ENCODE results near the gene ITGB7. TPM values are rescaled to one million over a fixed set of nuclear protein-coding genes. Genes with fewer than 3 reads are reported as not detected.

Gene ITGB7
- total RNA-seq, 1 donor from 2014 or later: 1.3 TPM

DNA sequence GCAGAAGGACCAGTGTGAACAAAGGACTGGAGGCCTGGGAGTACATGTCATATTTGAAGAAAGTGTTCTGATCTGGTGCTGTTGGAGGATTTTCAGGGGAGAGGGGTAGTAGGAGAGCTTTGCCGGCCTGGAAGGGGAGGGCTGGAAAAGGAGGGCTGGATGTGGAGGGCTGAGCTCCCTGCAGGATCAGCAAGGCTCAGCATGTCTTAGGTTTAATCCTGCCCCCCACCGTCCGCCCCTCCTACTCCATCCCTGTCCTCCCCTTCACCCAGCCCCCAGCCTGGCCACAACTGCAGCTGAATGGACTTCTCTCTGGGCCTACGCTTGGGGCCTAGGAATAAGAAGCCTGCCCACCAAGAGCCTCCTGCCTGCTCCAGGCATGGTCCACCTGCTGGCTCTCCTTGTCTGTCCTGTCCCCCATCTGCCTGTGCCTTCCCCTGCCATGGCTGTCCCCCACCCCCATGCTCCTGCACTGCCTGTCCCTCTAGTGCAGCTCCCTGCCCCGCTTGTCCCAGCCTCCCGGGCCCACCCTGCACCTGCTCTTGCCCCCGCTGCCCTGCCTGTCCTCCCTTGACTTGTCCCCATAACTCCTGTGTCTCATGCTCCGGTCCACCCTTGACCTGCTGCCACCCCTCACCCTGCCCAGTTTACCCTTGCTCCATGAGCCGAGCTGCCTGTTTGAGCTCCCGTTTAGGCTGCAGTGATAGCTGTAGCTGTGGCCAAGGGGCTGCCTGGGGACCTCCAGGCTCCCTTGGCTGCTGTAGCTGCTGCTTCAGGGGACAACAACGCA, 34.8 kb upstream of the ITGB7 start:
- no peaks in the 10 kb centered on the region for H3K4me1 ChIP-seq (ENCODE audit: insufficient read depth, low read length)
- H3K4me2 ChIP-seq (ENCODE audit: low read length): no peak overlapping the region
- H3K9me3 ChIP-seq (ENCODE audit: insufficient read depth, low read depth, low read length): no peaks in the 10 kb centered on the region
- no peak overlapping the region for H3K9ac ChIP-seq (ENCODE audit: low read length)
- Mint-ChIP-seq H3K27me3 (ENCODE audit: low read depth, unreplicated experiment) (peaks cover 29% of the 10 kb centered on the region), H3K4me1 (ENCODE audit: low read depth, unreplicated experiment) (peaks cover 2% of the 10 kb centered on the region), H3K27ac (ENCODE audit: unreplicated experiment) (no peak overlapping the region), H3K9me3 (ENCODE audit: unreplicated experiment) (no peaks in the 10 kb centered on the region), H3K36me3 (ENCODE audit: low read depth, unreplicated experiment) (no peaks in the 10 kb centered on the region), H3K4me3 (ENCODE audit: unreplicated experiment) (no peak overlapping the region)
- peaks cover 31% of the 10 kb centered on the region for H3K27me3 ChIP-seq (ENCODE audit: insufficient read depth, low read length)
- H2AFZ ChIP-seq (ENCODE audit: low read depth, low read length): no peak overlapping the region
- no peak for FAIRE-seq
- H3K4me3 ChIP-seq (ENCODE audit: insufficient read depth, low read depth, low read length): no peak overlapping the region
- H3K36me3 ChIP-seq (ENCODE audit: insufficient read depth, low read length): no peaks in the 10 kb centered on the region
- no peaks in the 10 kb centered on the region for H3K79me2 ChIP-seq (ENCODE audit: insufficient read depth, low read length)
- H4K20me1 ChIP-seq (ENCODE audit: insufficient read depth, low read length): no peaks in the 10 kb centered on the region
- no peak for TF ChIP-seq EZH2 (IDR thresholded peaks at IDR 0.05; ENCODE audit: insufficient read depth, low read length)
- TF ChIP-seq, protein P1, sequence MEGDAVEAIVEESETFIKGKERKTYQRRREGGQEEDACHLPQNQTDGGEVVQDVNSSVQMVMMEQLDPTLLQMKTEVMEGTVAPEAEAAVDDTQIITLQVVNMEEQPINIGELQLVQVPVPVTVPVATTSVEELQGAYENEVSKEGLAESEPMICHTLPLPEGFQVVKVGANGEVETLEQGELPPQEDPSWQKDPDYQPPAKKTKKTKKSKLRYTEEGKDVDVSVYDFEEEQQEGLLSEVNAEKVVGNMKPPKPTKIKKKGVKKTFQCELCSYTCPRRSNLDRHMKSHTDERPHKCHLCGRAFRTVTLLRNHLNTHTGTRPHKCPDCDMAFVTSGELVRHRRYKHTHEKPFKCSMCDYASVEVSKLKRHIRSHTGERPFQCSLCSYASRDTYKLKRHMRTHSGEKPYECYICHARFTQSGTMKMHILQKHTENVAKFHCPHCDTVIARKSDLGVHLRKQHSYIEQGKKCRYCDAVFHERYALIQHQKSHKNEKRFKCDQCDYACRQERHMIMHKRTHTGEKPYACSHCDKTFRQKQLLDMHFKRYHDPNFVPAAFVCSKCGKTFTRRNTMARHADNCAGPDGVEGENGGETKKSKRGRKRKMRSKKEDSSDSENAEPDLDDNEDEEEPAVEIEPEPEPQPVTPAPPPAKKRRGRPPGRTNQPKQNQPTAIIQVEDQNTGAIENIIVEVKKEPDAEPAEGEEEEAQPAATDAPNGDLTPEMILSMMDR (IDR thresholded peaks at IDR 0.05; ENCODE audit: insufficient read depth, low read depth, low read length): no peak
- H3K27ac ChIP-seq (ENCODE audit: low read depth, low read length): no peak overlapping the region
- no peak for DNase-seq (ENCODE audit: low read depth)

DNA sequence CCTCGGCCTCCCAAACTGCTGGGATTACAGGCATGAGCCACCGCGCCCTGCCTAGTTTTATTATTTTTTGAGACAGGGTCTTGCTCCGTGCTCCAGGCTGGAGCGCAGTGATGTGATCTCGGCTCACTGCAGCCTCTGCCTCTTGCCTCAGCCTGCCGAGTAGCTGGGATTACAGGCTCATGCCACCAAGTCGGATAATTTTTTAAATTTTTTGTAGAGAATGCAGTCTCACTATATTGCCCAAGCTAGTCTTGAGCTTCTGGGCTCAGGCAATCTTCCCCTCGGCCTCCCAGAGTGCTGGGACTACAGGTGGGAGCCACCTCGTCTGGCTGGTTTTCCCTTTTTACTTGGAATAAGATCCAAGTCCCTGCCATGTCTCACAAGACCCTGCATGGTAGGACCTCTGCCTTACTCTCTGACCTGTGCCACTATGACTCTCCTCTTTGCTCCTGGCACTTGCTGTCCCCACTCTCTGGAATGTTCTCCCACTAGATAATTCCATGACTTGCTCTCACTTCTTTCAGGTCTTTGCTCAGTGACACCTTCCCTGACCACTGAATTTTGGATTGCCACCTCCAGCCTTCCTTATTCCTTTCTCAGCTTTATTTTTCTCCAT, 32.7 kb upstream of the ITGB7 start:
- Mint-ChIP-seq H3K9me3 (ENCODE audit: unreplicated experiment) (no peaks in the 10 kb centered on the region), H3K27ac (ENCODE audit: unreplicated experiment) (no peak overlapping the region), H3K4me3 (ENCODE audit: unreplicated experiment) (no peak overlapping the region), H3K27me3 (ENCODE audit: low read depth, unreplicated experiment) (peaks cover 33% of the 10 kb centered on the region), H3K4me1 (ENCODE audit: low read depth, unreplicated experiment) (peaks cover 11% of the 10 kb centered on the region), H3K36me3 (ENCODE audit: low read depth, unreplicated experiment) (no peaks in the 10 kb centered on the region)
- Histone ChIP-seq H3K36me3 (ENCODE audit: insufficient read depth, low read length) (no peaks in the 10 kb centered on the region), H3K4me2 (ENCODE audit: low read length) (no peak overlapping the region), H4K20me1 (ENCODE audit: insufficient read depth, low read length) (no peaks in the 10 kb centered on the region), H3K27me3 (ENCODE audit: insufficient read depth, low read length) (peaks cover 33% of the 10 kb centered on the region), H3K9ac (ENCODE audit: low read length) (no peak overlapping the region), H3K79me2 (ENCODE audit: insufficient read depth, low read length) (no peaks in the 10 kb centered on the region), H3K4me1 (ENCODE audit: insufficient read depth, low read length) (no peaks in the 10 kb centered on the region), H3K4me3 (ENCODE audit: insufficient read depth, low read depth, low read length) (no peak overlapping the region), H3K27ac (ENCODE audit: low read depth, low read length) (no peak overlapping the region), H2AFZ (ENCODE audit: low read depth, low read length) (no peak overlapping the region), H3K9me3 (ENCODE audit: insufficient read depth, low read depth, low read length) (no peaks in the 10 kb centered on the region)
- no peak for TF ChIP-seq EZH2 (IDR thresholded peaks at IDR 0.05; ENCODE audit: insufficient read depth, low read length)
- TF ChIP-seq, protein P1 (IDR thresholded peaks at IDR 0.05; ENCODE audit: insufficient read depth, low read depth, low read length): no peak
- FAIRE-seq (no peak), DNase-seq (ENCODE audit: low read depth) (no peak)

All from astrocyte (in vitro differentiated cells and primary cell).